Upper lobe of left lung (tissue), 4 donors: ENCODE results near the gene IGFBP3.

Source experiments
- CTCF ChIP-seq, 6 experiments: fragments of 450-650 bp in 4 of 6; fragments of 200-600 bp in 2 of 6; sonication (generic) in 2 of 6; IDR thresholded peaks; one replicate each; pipeline ENCODE4 v1.5.1; 2016 to 2019; ENCODE audit warnings: antibody characterized with exemption in 6 of 6
- POLR2A ChIP-seq, 4 donors: fragments of 450-650 bp; IDR thresholded peaks; one replicate each; pipeline ENCODE4 v1.5.1; 2016 to 2017; ENCODE audit warnings: antibody characterized with exemption in 4 of 4, mild to moderate bottlenecking in 2 of 4

DNA sequence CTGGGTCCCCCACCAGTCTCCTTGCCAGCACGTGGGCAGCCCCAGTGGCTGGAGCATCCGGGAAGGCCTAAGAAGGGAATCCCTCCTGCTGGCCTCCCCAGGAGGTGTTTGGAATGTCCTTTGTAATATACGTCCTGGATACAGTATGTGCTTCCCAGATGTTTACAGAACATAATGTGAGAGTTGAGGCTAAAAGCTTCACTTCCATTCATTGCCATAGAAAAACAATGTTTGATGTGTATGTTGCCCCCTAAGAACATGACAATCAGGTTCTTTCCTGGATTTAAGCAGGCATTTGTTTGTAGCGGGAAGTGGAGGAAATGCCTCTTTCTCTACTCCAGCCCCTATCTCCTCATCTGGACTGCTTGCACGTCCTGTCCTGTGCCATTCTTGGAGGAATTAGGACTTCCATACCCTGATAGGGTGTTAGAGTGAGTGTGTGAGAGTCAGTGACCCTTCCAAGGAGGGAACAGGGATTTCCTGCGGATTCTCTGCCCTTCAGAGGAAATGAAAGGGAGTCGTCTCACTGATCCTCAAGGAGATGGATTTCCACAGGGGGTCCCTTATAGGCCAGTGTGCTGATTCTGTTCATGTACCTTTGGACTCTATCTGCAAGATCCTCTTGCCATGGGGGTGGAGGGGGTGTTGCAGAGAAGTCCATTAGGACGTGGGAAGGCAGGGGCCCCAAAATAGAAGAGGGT is 31.6 kb downstream of the IGFBP3 start:
- TF ChIP-seq POLR2A (IDR thresholded peaks at IDR 0.05) (no peak), CTCF (IDR thresholded peaks at IDR 0.05) (no peak)
